Calu3 (cell line): ENCODE measurements around the gene SUFU. TPM values are rescaled to one million over a fixed set of nuclear protein-coding genes. Genes with fewer than 3 reads are reported as not detected.

Source experiments
- BruUV-seq: library from RNA; stranded (reverse); fragments of 400-500 nt; replicated peaks from 2 replicates; lab custom pipeline; 2021; lab: Mats Ljungman, UMichigan
- CTCF ChIA-PET: fragments of 300-600 bp; sonication (Branson Sonifier 250); formaldehyde crosslinking; loops from one replicate; lab custom pipeline; 2022; ENCODE audit warnings: antibody characterized with exemption; lab: Charles Lee
- DNase-seq: peaks from one replicate; pipeline ENCODE4 v3.0.0; 2022
- H3K27ac Mint-ChIP-seq: one replicate; pipeline ENCODE4 v1.8.0; 2022; ENCODE audit warnings: mixed read lengths; ENCODE audit not compliant: unreplicated experiment
- H3K27me3 Mint-ChIP-seq: one replicate; pipeline ENCODE4 v1.8.0; 2022; ENCODE audit warnings: mixed read lengths; ENCODE audit not compliant: unreplicated experiment
- H3K36me3 Mint-ChIP-seq: one replicate; pipeline ENCODE4 v1.8.0; 2022; ENCODE audit warnings: mild to moderate bottlenecking, moderate library complexity, mixed read lengths; ENCODE audit not compliant: insufficient read depth, unreplicated experiment
- H3K4me1 Mint-ChIP-seq: one replicate; pipeline ENCODE4 v1.8.0; 2022; ENCODE audit warnings: mild to moderate bottlenecking, low read depth, mixed read lengths; ENCODE audit not compliant: unreplicated experiment
- H3K4me3 Mint-ChIP-seq: one replicate; pipeline ENCODE4 v1.8.0; 2022; ENCODE audit warnings: mild to moderate bottlenecking, low read depth, moderate library complexity, mixed read lengths; ENCODE audit not compliant: unreplicated experiment
- H3K9me3 Mint-ChIP-seq: one replicate; pipeline ENCODE4 v1.8.0; 2022; ENCODE audit warnings: low read depth, mixed read lengths; ENCODE audit not compliant: unreplicated experiment
- CTCF ChIP-seq: fragments of 200-600 bp; IDR thresholded peaks from one replicate; pipeline ENCODE4 v1.8.0; 2022; ENCODE audit warnings: antibody characterized with exemption; ENCODE audit not compliant: unreplicated experiment
- intact Hi-C: fragments of 100-400 bp; cut with micrococcal nuclease; formaldehyde crosslinking; loops from one replicate; pipeline ENCODE4 v1.10.0; 2022; ENCODE audit not compliant: unreplicated experiment
- total RNA-seq: library from RNA; stranded (reverse); gene quantifications from 2 replicates; pipeline ENCODE4 v1.2.3, GENCODE V29; 2022

The SUFU gene
- total RNA-seq, 1 experiment from 2014 or later = 7.0 TPM

DNA sequence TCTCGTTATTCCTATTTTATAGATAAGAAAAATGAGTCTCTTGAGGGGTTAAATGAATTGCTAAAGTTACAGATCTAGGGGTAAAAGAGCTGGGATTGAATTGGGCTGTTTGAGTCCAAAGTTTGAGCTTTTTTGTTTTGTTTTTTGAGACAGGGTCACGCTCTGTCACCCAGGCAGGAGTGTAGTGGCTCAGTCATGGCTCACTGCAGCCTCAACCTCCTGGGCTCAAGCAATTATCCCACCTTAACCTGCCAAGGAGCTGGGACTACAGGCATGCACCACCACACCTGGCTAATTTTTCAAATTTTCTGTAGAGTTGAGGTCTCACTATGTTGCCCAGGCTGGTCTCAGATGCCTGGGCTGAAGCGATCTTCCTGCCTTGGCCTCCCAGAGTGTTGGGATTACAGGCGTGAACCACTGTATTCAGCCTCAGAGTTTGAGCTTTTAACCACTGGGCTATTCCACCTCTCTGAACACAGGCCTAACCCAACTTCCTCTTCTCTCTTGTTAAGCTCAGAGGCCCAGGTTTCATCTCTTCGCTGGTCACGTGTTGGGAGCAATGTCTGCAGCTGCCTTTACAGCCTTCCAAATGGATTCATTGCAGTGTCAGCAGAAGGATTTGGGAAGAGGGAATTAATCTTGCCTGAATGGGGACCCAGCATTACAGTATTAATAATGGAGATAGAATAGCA lies 8.0 kb downstream of the SUFU start:
- H3K4me3 Mint-ChIP-seq = no peak overlapping the region
- no peak for TF ChIP-seq CTCF
- H3K9me3 Mint-ChIP-seq = no peaks in the 10 kb centered on the region
- no peak for DNase-seq
- no TSS peak for BruUV-seq
- peaks cover 9% of the 10 kb centered on the region for H3K4me1 Mint-ChIP-seq
- H3K27ac Mint-ChIP-seq = no peak overlapping the region
- intact Hi-C loops = no loop called here
- CTCF ChIA-PET = interaction anchor here (0.6 to 0.7 kb wide), 2 partner anchors 40 to 50 kb away, joined by 3 to 5 read pairs; no protein-coding TSS in a partner anchor
- H3K36me3 Mint-ChIP-seq = peaks cover 4% of the 10 kb centered on the region
- no peaks in the 10 kb centered on the region for H3K27me3 Mint-ChIP-seq

DNA sequence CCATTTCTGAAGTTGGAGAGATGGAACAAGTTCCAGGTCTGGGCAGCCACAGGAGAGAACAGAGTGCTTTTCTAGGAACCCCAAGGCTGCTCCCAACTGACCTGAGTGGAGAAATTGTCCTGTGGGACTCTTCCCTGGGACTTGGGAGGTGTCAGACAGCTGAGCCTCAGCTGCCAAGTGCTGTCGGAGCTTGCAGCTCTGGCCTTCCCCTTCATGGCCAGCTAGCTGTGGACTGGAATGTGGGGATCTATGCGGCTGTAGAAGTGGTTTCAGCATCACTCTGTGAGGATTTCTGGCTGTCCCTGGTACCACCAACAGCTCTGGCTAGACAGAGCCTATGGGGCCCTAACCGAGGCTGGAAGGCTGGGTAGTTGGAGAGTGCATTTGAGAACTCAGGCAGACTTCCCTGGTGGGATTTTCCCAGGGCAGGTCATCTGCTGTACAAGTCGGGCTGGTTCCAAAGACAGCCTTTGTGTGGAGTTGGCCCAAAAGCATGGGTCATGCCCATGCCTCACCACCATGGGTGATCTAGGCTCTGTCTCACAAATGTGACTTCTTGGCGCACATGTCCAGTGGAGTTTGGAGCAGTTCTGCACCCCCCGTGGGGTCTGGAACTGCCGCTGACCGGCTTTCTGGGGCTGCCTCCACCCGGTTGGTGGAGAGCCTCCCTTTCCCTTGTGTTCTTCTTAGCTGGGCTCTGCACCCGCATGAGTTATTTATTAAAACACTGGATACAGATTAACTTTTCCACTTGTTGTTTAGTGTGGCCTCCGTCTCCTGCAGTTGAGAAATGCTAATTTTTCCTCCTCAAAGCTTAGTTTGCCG lies 10.9 kb downstream of the SUFU start:
- BruUV-seq = no TSS peak
- Mint-ChIP-seq H3K27me3 (no peaks in the 10 kb centered on the region), H3K27ac (no peak overlapping the region), H3K4me1 (peaks cover 4% of the 10 kb centered on the region), H3K36me3 (peaks cover 3% of the 10 kb centered on the region), H3K9me3 (no peaks in the 10 kb centered on the region), H3K4me3 (no peak overlapping the region)
- no peak for DNase-seq
- no peak for TF ChIP-seq CTCF
- CTCF ChIA-PET = no interaction called here
- intact Hi-C loops = no loop called here

DNA sequence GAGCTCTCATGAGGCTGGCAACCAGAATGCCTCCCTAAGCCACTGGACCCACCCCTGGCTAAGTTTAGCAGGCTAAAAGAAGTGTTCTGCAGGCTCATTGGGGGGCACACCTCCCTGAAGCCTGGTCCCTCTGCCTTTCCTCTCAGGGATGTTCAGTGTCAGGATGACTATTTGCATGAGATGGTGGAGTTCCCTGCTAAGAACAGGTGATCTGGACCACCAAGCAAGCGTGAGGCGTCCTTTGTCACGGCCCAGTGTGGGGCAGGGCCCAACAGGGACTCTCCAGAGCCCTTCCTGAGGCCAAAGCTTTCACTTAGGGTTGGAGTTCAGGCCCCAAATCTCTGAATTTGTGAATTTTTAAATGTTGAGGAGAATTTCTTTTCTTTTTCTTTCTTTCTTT lies 12.0 kb downstream of the SUFU start:
- no peaks in the 10 kb centered on the region for H3K27me3 Mint-ChIP-seq

GRCh38 chr10:102517553-102517952 lies 13.8 kb downstream of the SUFU start:
- no peaks in the 10 kb centered on the region for H3K27me3 Mint-ChIP-seq
- no peak for TF ChIP-seq CTCF
- no peak for DNase-seq
- intact Hi-C loops = no loop called here
- no peaks in the 10 kb centered on the region for H3K36me3 Mint-ChIP-seq
- H3K9me3 Mint-ChIP-seq = no peaks in the 10 kb centered on the region
- H3K27ac Mint-ChIP-seq = no peak overlapping the region
- CTCF ChIA-PET = no interaction called here
- no TSS peak for BruUV-seq
- H3K4me1 Mint-ChIP-seq = peaks cover 5% of the 10 kb centered on the region
- no peak overlapping the region for H3K4me3 Mint-ChIP-seq

More for the DNA sequence above, 12.0 kb downstream of the SUFU start:
- no peaks in the 10 kb centered on the region for H3K4me1 Mint-ChIP-seq
- no peaks in the 10 kb centered on the region for H3K9me3 Mint-ChIP-seq
- no TSS peak for BruUV-seq
- CTCF ChIA-PET = no interaction called here
- DNase-seq = no peak
- intact Hi-C loops = no loop called here
- no peak overlapping the region for H3K4me3 Mint-ChIP-seq
- no peak for TF ChIP-seq CTCF
- no peaks in the 10 kb centered on the region for H3K36me3 Mint-ChIP-seq
- H3K27ac Mint-ChIP-seq = no peak overlapping the region
